T-helper 22 cell (primary cell): ENCODE results near the gene EML5.

Experiments
- DNase-seq: peaks from one replicate; pipeline ENCODE4 v3.0.0-alpha.2; 2020; ENCODE audit warnings: low read depth

The EML5 gene

DNA sequence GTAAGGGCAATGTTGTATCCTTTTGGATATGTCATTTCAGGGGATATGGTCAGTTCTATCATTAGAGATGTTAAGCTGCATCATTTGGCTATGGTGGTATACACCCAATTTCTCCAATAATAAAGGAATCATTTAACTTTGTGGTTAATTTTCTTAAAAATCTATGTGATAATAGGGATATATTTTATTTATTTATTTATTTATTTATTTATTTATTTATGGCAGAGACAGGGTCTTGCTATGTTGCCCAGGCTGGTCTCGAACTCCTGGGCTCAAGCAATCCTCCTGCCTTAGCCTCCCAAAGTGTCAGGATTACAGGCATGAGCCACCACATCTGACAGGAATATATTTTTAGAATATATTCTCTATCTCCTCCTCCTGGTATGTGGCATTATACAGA is 85.7 kb downstream of the EML5 start:
- no peak for DNase-seq

- no peak for DNase-seq
These were observed 86.3 kb downstream of the EML5 start for GRCh38 chr14:88706425-88706824.

GRCh38 chr14:88698651-88699050 is 94.1 kb downstream of the EML5 start:
- DNase-seq: no peak

DNA sequence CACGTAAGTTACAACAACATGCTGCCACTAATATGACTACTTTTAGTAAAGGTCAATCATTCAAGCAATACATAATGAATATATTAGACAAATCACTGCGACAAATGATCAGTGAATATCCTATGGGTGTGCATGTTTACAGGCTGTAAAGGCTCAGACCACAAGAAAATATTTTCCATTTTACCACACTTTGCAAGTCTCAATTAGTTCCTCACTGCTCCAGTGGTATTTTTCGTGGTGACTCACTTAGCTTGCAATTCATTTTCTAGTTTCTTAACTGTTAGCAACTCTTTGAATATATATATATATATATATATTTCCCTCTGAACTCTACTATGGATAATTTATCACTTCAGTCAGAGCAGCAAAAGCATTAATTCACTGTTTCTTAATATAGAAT is 96.9 kb downstream of the EML5 start:
- DNase-seq: no peak

- no peak for DNase-seq
These were observed 104.4 kb downstream of the EML5 start for GRCh38 chr14:88688386-88688785.

- DNase-seq: no peak
These were observed 109.6 kb downstream of the EML5 start for GRCh38 chr14:88683119-88683518.

DNA sequence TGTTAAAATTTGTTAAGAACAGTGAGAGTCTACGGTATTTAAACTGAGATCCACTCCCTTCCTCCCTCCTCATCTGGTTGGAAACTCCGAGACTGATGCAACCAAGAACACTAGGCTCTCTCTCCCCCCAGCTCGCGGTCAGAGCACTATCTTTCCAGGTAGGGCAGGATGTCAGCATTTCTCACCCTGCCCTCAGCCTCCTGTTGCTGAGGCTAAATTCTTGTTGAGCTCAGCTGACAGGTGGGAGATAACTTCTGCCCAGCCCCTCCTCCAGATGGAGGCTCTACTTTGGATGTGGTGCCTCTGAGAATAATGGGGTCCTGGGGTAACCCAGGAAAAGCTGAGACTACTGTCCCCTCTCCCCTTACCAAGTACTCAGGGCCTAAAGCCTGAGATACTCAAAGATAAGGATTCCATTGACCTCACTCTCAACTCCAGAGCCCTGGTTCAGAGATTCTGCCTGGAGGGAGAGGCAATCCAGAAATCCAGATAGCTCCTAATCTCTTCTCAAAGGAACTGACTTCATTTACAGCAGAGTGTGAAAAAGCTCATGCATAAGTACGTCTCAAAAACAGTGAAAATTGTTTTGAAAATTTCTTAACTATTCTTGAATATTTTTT is 110.1 kb downstream of the EML5 start:
- DNase-seq: no peak

GRCh38 chr14:88681755-88682494 is 110.8 kb downstream of the EML5 start:
- no peak for DNase-seq

DNA sequence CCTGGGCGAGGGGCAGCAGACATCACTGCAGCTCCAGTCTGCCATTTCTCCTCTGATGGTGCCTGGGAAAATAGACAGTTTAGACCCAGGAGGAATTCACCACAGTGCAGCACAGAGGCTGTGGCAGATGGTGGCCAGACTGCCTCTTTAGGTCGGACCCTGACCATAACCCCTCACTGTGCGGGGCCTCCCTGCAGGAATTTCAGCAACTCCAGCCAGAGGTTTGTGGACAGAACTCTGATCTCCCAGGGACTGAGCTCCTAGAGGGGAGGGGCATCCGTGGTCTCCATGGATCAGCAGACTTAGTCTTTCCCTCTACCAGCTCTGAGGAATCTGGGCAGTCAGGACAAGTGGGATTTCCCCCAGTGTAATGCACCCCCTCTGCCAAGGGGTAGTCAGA is 123.4 kb downstream of the EML5 start:
- DNase-seq: no peak

GRCh38 chr14:88668448-88669116 is 124.2 kb downstream of the EML5 start:
- DNase-seq: no peak

DNA sequence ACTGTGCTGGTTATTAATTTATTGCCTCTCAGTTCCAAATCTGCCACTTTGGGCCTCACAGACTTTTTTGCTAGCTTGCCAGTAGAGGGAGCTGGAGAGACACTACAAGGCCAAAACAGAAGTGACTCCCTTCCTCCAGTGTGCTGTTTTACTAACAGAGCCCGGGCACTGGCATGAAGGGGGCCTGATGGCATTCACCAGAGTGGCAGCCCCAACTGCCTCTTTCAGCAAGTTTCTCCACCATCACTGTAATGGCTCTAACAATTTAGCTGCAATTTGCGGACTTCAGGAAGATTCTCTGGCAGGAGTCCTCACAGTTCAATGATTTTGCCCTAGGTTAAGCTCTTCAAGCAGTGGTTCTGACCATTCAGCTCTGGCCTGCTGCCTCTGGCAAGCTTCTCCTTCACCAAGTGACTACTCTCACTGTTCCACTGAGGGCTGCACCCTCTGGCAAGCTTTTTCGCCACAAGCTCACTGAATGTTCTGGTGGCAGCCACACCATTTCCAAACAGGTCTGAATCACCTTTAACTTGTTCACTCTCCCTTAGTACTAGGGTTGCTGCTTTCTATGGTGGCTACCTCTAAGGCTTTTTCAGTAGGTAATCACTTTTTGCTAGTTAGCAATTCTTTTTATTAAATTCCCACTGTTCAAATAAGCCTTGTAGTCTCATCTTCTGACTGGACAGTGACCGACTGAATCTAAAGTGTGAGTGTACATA is 125.0 kb downstream of the EML5 start:
- no peak for DNase-seq

DNA sequence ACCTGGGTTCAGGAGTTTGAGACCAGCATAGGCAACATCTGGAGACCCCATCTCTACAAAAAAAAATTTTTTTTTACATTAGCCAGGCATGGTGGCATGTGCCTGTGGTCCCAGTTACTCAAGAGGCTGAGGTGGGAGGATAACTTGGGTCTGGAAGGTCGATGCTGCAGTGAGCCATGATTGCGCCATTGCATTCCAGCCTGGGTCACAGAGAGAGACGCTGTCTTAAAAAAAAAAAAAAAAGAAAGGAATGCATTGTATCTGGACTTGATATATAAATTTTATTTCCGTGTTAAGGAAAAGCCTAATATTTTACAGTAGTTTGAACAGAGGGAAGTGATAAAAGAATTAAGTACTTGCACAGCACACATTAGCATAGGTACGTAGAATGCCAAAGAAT is 132.7 kb downstream of the EML5 start:
- no peak for DNase-seq

- no peak for DNase-seq
These were observed 153.5 kb downstream of the EML5 start for GRCh38 chr14:88639221-88639620.

- no peak for DNase-seq
These were observed 160.2 kb downstream of the EML5 start for GRCh38 chr14:88632512-88632911.

GRCh38 chr14:88631091-88631490 is 161.7 kb downstream of the EML5 start:
- no peak for DNase-seq

GRCh38 chr14:88630565-88630964 is 162.2 kb downstream of the EML5 start:
- DNase-seq: no peak

GRCh38 chr14:88628462-88628861 is 164.3 kb downstream of the EML5 start:
- no peak for DNase-seq

DNA sequence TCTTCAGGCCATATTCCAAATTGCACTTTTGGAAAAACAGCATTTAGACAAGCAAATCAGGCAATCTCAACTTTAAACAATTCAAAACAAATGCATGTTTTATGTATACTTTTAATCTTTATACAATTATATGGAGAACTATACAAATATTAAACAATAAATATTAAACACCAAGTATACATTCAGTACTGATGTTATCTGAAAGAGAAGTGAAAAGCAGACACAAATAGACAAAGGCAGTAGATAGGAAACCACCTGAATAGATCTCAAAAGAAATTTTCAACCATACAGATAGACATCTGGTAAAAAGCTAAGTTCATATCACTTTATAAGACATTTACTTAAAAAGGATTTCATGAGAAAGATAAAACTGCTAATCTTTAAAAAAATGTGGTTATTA is 164.7 kb downstream of the EML5 start:
- no peak for DNase-seq

- no peak for DNase-seq
These were observed 167.1 kb downstream of the EML5 start for GRCh38 chr14:88625671-88626070.

DNA sequence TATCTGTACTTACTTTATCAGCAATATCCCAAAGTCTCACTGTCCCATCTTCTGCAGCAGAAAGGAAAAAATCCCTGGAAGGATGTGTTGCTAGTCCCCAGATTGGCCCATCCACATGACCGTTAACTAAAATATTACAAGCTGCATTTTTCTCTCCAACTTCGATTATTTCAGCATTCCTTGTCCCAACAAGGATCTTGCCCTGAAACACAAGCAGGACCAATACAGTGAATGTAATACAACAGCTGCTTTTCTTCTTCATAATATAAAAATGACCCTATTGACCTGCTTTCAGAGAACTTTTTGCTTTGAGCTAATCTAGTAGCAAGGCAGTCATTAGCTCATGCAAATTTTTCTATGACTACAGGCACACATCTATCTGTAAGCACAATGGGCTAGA is 171.7 kb downstream of the EML5 start:
- no peak for DNase-seq

DNA sequence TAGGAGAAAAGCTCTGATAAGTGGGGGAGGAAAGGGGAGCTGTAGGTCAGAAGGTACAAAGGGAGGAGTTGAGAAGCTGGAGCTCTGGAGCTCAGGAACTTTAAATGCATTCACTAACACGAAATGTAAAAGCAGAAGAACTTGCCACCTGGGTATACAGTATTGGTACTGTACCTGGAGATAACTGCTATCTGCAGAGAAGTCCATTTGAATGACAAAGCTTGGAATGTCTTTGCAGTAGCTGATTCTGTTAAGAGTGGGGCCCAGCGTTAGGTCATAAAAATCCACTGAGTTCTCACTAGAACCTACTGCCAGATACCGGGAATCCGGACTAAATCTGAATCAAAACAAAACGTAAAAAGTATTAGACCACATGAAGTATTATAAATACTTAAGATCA is 174.3 kb downstream of the EML5 start:
- DNase-seq: no peak

DNA sequence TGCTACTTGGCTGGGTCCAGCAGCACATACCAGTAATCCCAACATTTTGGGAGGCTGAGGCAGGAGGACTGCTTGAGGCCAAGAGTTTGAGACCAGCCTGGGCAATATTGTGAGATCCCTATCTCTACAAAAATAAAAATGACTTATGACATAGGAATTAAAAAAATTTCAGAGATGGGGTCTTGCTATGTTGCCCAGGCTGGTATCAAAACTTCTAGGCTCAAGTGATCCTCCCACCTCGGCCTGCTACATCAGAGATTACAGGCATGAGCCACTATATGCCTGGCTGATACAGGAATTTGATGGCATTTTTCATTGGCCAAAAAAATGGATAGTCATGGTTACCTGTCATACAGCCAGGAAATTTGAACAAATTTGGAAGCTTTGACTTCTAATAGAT is 175.3 kb downstream of the EML5 start:
- no peak for DNase-seq

- no peak for DNase-seq
These were observed 176.1 kb downstream of the EML5 start for GRCh38 chr14:88616697-88617096.
